HFFc6 (cell line): ENCODE results near the gene RGS19. TPM values are rescaled to one million over a fixed set of nuclear protein-coding genes. Genes with fewer than 3 reads are reported as not detected.

Source experiments
- DNase-seq: peaks from one replicate; pipeline ENCODE4 v3.0.0-alpha.2; 2018
- H3K27ac Mint-ChIP-seq: 2 replicates; pipeline ENCODE4 v1.8.0; 2020; ENCODE audit warnings: mild to moderate bottlenecking, mixed read lengths
- H3K27me3 Mint-ChIP-seq: 2 replicates; pipeline ENCODE4 v1.8.0; 2021; ENCODE audit warnings: mild to moderate bottlenecking, moderate library complexity, mixed read lengths; ENCODE audit not compliant: insufficient read depth
- H3K36me3 Mint-ChIP-seq: 2 replicates; pipeline ENCODE4 v1.8.0; 2021; ENCODE audit warnings: low read depth, mixed read lengths
- H3K4me1 Mint-ChIP-seq: 2 replicates; pipeline ENCODE4 v1.8.0; 2020; ENCODE audit warnings: low read depth, mixed read lengths
- H3K4me3 Mint-ChIP-seq: 2 replicates; pipeline ENCODE4 v1.8.0; 2020; ENCODE audit warnings: mild to moderate bottlenecking, moderate library complexity, mixed read lengths
- H3K9me3 Mint-ChIP-seq: 2 replicates; pipeline ENCODE4 v1.8.0; 2020; ENCODE audit warnings: mild to moderate bottlenecking, mixed read lengths
- CTCF ChIP-seq: fragments of 200-600 bp; sonication (generic); IDR thresholded peaks from 2 replicates; pipeline ENCODE4 v1.5.0; 2021; ENCODE audit warnings: antibody characterized with exemption, mild to moderate bottlenecking
- total RNA-seq, 6 experiments: library from RNA; stranded (reverse); fragmentation: NEBNext Ultra II Directional; extraction: Animal tissue kit (Norgen Biotek cat#: 25700); gene quantifications; 2 replicates in 1 of 6; 3 replicates in 5 of 6; pipeline ENCODE4 v1.2.3, GENCODE V29; 2021

The RGS19 gene
- total RNA-seq, 6 experiments from 2014 or later = 11.0 to 16.3 (median 12.9) TPM

GRCh38 chr20:64033981-64034493 lies 45.3 kb downstream of the RGS19 start:
- H3K36me3 Mint-ChIP-seq = peaks cover 7% of the 10 kb centered on the region; the same call in 1 of the 2 replicates
- no peak for DNase-seq
- no peak overlapping the region for H3K27ac Mint-ChIP-seq

GRCh38 chr20:64032706-64033624 lies 46.4 kb downstream of the RGS19 start:
- Mint-ChIP-seq H3K27me3 (peaks cover 5% of the 10 kb centered on the region), H3K9me3 (no peaks in the 10 kb centered on the region), H3K4me3 (no peak overlapping the region), H3K4me1 (0 out of 2 replicates have a peak, but pooled peaks cover 4% of the 10 kb centered on the region), H3K27ac (no peak overlapping the region), H3K36me3 (peaks cover 12% of the 10 kb centered on the region)
- no peak for DNase-seq
- TF ChIP-seq CTCF = no peak

More at GRCh38 chr20:64033981-64034493, 45.3 kb downstream of the RGS19 start:
- H3K4me3 Mint-ChIP-seq = no peak overlapping the region
- TF ChIP-seq CTCF = no peak
- H3K9me3 Mint-ChIP-seq = no peaks in the 10 kb centered on the region
- H3K4me1 Mint-ChIP-seq = 0 out of 2 replicates have a peak, but pooled peaks cover 4% of the 10 kb centered on the region
- peaks cover 5% of the 10 kb centered on the region for H3K27me3 Mint-ChIP-seq

- no peak overlapping the region for H3K4me3 Mint-ChIP-seq
Measured at GRCh38 chr20:64031822-64032314, 47.5 kb downstream of the RGS19 start.

GRCh38 chr20:64030371-64031134 lies 48.8 kb downstream of the RGS19 start:
- TF ChIP-seq CTCF = no peak
- Mint-ChIP-seq H3K4me3 (no peak overlapping the region), H3K4me1 (no peaks in the 10 kb centered on the region), H3K9me3 (no peaks in the 10 kb centered on the region), H3K27ac (no peak overlapping the region), H3K36me3 (peaks cover 20% of the 10 kb centered on the region), H3K27me3 (peaks cover 2% of the 10 kb centered on the region)
- no peak for DNase-seq

More at GRCh38 chr20:64031822-64032314, 47.5 kb downstream of the RGS19 start:
- Mint-ChIP-seq H3K4me1 (no peaks in the 10 kb centered on the region), H3K36me3 (peaks cover 18% of the 10 kb centered on the region), H3K27me3 (peaks cover 2% of the 10 kb centered on the region), H3K27ac (no peak overlapping the region), H3K9me3 (no peaks in the 10 kb centered on the region)
- no peak for TF ChIP-seq CTCF
- no peak for DNase-seq
